Testis (tissue), 3 donors: ENCODE measurements around the gene TAC3. TPM values are rescaled to one million over a fixed set of nuclear protein-coding genes. Genes with fewer than 3 reads are reported as not detected.

Experiments used
- DNase-seq: peaks from one replicate; pipeline ENCODE4 v3.0.0-alpha.2; 2019
- H3K27ac ChIP-seq, 2 donors: fragments of 200-600 bp; sonication (generic); one replicate each; pipeline ENCODE4 v1.5.1; 2019
- H3K27me3 ChIP-seq: fragments of 200-600 bp; sonication (generic); one replicate; pipeline ENCODE4 v1.5.1; 2019
- H3K36me3 ChIP-seq: fragments of 200-600 bp; sonication (generic); one replicate; pipeline ENCODE4 v1.5.1; 2017; ENCODE audit warnings: low read depth; ENCODE audit errors: missing control alignments
- H3K4me1 ChIP-seq: fragments of 200-600 bp; sonication (generic); one replicate; pipeline ENCODE4 v1.5.1; 2019
- H3K4me3 ChIP-seq, 2 donors: fragments of 200-600 bp; sonication (generic); one replicate each; pipeline ENCODE4 v1.5.1; 2017 to 2019
- H3K9me3 ChIP-seq: fragments of 200-600 bp; sonication (generic); one replicate; pipeline ENCODE4 v1.5.1; 2017
- CTCF ChIP-seq, 3 experiments: fragments of 450-650 bp in 2 of 3; fragments of 200-600 bp in 1 of 3; sonication (generic) in 1 of 3; IDR thresholded peaks; one replicate each; pipeline ENCODE4 v1.5.1; 2016 to 2019; ENCODE audit warnings: antibody characterized with exemption in 3 of 3, mild to moderate bottlenecking in 2 of 3, moderate library complexity in 1 of 3
- POLR2A ChIP-seq: fragments of 450-650 bp; IDR thresholded peaks from one replicate; pipeline ENCODE4 v1.6.1; 2017; ENCODE audit warnings: antibody characterized with exemption, mild to moderate bottlenecking, moderate library complexity
- WGBS, 2 donors: methylation state at CpG; one replicate each; pipeline ENCODE4 v1.1.5; 2018; 5-methylcytosine and 5-hydroxymethylcytosine counted together
- intact Hi-C: fragments of 100-400 bp; cut with DNase I; formaldehyde crosslinking; loops from one replicate; pipeline ENCODE4 v1.15.1; 2023; ENCODE audit warnings: low total_unique reads
- polyA plus RNA-seq: library from polyadenylated mRNA; stranded (reverse); fragments of 350-450 nt; fragmentation: Illumina TruSeq; extraction: RNeasy Lipid Tissue Mini Kit (QIAGEN cat#74804); gene quantifications from one replicate; pipeline ENCODE4 v1.2.3, GENCODE V29; 2014; ENCODE audit warnings: low read depth, low replicate concordance; ENCODE audit not compliant: insufficient read depth
- total RNA-seq, 2 donors: library from RNA; depleted of rRNA; stranded (reverse); fragments of >200 nt; gene quantifications; one replicate each; pipeline ENCODE4 v1.2.3, GENCODE V29; 2016

Gene TAC3
- total and polyA plus RNA-seq, 3 donors from 2014 or later: 2.5 to 3.9 (median 2.9) TPM

DNA sequence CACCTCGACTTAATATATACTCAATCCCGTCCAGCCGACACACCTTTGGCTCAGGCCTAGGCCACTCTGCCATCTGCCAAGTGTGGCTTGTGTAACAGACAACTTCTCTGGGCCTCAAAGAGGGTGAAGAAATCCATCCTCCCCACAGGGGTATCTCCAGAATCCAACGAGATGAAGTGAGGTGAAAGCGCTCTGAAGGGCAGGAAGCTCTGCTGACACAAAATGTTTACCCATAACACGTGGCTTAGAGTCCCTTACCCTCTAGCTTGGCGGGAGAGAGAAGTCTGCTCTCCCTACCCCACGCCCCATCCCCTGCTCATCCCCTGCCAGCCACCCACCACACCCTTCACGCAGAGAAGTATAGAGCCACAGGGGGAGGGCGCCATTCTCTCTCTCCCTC is 23.0 kb downstream of the TAC3 start:
- no peak for TF ChIP-seq CTCF (IDR thresholded peaks at IDR 0.05)
- peaks cover 8% of the 10 kb centered on the region for H3K4me1 ChIP-seq
- intact Hi-C loops: loop anchor here (10.0 kb wide), 1 partner anchor 219 kb away; no protein-coding TSS in a partner anchor
- no peaks in the 10 kb centered on the region for H3K36me3 ChIP-seq
- no peak for DNase-seq
- 80 to 81% methylated on average over 10 of the region's 10 CpGs for WGBS, 2 donors
- H3K27ac ChIP-seq: no peak overlapping the region
- no peaks in the 10 kb centered on the region for H3K27me3 ChIP-seq
- no peaks in the 10 kb centered on the region for H3K9me3 ChIP-seq
- H3K4me3 ChIP-seq: no peak overlapping the region

- no peak overlapping the region for H3K4me3 ChIP-seq
These were observed 24.7 kb downstream of the TAC3 start for GRCh38 chr12:56991319-56992246.

GRCh38 chr12:56990648-56991318 is 25.5 kb downstream of the TAC3 start:
- Histone ChIP-seq H3K4me1 (peaks cover 7% of the 10 kb centered on the region), H3K36me3 (no peaks in the 10 kb centered on the region), H3K9me3 (no peaks in the 10 kb centered on the region), H3K27me3 (no peaks in the 10 kb centered on the region), H3K27ac (no peak overlapping the region), H3K4me3 (no peak overlapping the region)
- no peak for TF ChIP-seq POLR2A
- no peak for TF ChIP-seq CTCF (IDR thresholded peaks at IDR 0.05)
- 56 to 69% methylated on average over 3 to 7 of the region's 7 CpGs for WGBS, 2 donors
- intact Hi-C loops: loop anchor here (10.0 kb wide), 1 partner anchor 216 kb away; no protein-coding TSS in a partner anchor
- no peak for DNase-seq

More at GRCh38 chr12:56991319-56992246, 24.7 kb downstream of the TAC3 start:
- 74 to 82% methylated on average over 8 of the region's 8 CpGs for WGBS, 2 donors
- intact Hi-C loops: loop anchor here (10.0 kb wide), 1 partner anchor 217 kb away; no protein-coding TSS in a partner anchor
- peak; percentile 38 for DNase-seq
- Histone ChIP-seq H3K27ac (no peak overlapping the region), H3K36me3 (no peaks in the 10 kb centered on the region), H3K27me3 (no peaks in the 10 kb centered on the region), H3K9me3 (no peaks in the 10 kb centered on the region), H3K4me1 (peaks cover 9% of the 10 kb centered on the region)
- TF ChIP-seq POLR2A: no peak
- TF ChIP-seq CTCF (IDR thresholded peaks at IDR 0.05): no peak

DNA sequence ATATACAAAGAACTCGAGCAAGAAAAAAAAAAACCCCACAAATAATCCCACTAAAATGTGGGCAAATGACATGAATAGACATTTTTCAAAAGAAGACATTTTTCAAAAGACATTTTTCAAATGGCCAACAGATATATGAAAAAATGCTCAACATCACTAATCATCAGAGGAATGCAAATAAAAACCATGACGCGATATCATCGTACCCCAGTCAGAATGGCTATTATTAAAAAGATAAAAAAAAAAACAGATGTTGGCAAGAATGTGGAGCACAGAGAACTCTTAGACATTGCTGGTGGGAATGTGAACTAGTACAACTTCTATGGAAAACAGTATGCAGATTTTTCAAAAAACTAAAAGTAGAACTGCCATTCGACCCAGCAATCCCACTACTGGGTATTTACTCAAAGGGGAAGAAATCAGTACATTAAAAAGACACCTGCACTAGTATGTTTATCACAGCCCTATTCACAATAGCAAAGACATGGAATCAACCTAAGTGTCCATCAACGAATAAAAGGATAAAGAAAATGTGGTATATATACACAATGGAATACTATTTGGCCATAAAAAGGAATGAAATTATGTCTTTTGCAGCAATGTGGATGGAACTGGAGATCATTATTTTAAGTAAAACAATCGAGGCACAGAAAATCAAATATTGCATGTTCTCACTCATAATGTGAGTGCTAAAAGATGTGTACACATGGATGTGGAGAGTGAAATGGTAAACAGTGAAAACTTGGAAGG is 26.3 kb downstream of the TAC3 start:
- Histone ChIP-seq H3K27ac (no peak overlapping the region), H3K9me3 (no peaks in the 10 kb centered on the region), H3K4me1 (peaks cover 7% of the 10 kb centered on the region), H3K4me3 (no peak overlapping the region), H3K36me3 (no peaks in the 10 kb centered on the region), H3K27me3 (no peaks in the 10 kb centered on the region)
- no peak for TF ChIP-seq CTCF (IDR thresholded peaks at IDR 0.05)
- no peak for TF ChIP-seq POLR2A
- no peak for DNase-seq
- intact Hi-C loops: loop anchor here (10.0 kb wide), 1 partner anchor 215 kb away; no protein-coding TSS in a partner anchor
- WGBS, 2 donors: 78% methylated on average over 7 of the region's 7 CpGs
